A549 treated with GW870086 at 1 μM for 4 hours (cell line): ENCODE results near the gene NIBAN1. TPM values are rescaled to one million over a fixed set of nuclear protein-coding genes. Genes with fewer than 3 reads are reported as not detected.

Source experiments
- total RNA-seq: library from RNA; stranded (reverse); fragments of 200-300 nt; extraction: Qiagen RNA extraction; gene quantifications from 5 replicates; pipeline ENCODE4 v1.2.3, GENCODE V29; 2022; ENCODE audit warnings: low read depth

Gene NIBAN1
- 0.80 to 1.2 TPM (median 0.88 TPM) in 5 replicates for total RNA-seq

GRCh38 chr1:184974056-184974836 is at the start of gene NIBAN1:
Gene NIBAN1 (minus strand): TSS chr1:184974508. CDS start chr1:184974356, 152 bp downstream.

Other genes with a start within 250 kb of the NIBAN1 start
- gene EDEM3, start 219.7 kb downstream of the NIBAN1 start, total RNA-seq, result 6.1 to 10.1 TPM (median 8.2 TPM) in 5 replicates
- 17.8 to 20.1 TPM (median 18.9 TPM) in 5 replicates for gene RNF2, start 71.0 kb upstream of the NIBAN1 start, total RNA-seq
- gene TRMT1L, start 182.4 kb upstream of the NIBAN1 start, total RNA-seq, result 8.0 to 13.3 TPM (median 12.4 TPM) in 5 replicates
- gene SWT1, start 182.7 kb upstream of the NIBAN1 start, total RNA-seq, result 1.2 to 1.7 TPM (median 1.5 TPM) in 5 replicates